Transverse colon (tissue), 4 donors: ENCODE data around the gene IP6K1. TPM values are rescaled to one million over a fixed set of nuclear protein-coding genes. Genes with fewer than 3 reads are reported as not detected.
"Not testable (repeated sequence)": the region's sequence is repeated elsewhere in the genome, so short reads cannot be mapped to it uniquely, and the experiment has no call there.

Experiments
- DNase-seq: peaks from one replicate; pipeline ENCODE4 v3.0.0-alpha.2; 2019
- H3K27ac ChIP-seq, 4 donors: fragments of 200-600 bp; sonication (generic); 2 replicates each; pipeline ENCODE4 v1.5.1; 2016 to 2018; ENCODE audit warnings: inconsistent platforms in 4 of 4
- H3K27me3 ChIP-seq: fragments of 200-600 bp; sonication (generic); 2 replicates; pipeline ENCODE4 v1.5.1; 2017; ENCODE audit warnings: inconsistent platforms
- H3K36me3 ChIP-seq, 4 donors: fragments of 200-600 bp; sonication (generic); 2 replicates each; pipeline ENCODE4 v1.5.1; 2017 to 2019; ENCODE audit warnings: inconsistent platforms in 4 of 4
- H3K4me1 ChIP-seq, 4 donors: fragments of 200-600 bp; sonication (generic); 2 replicates each; pipeline ENCODE4 v1.5.1; 2017 to 2020; ENCODE audit warnings: inconsistent platforms in 4 of 4
- H3K4me3 ChIP-seq, 4 donors: fragments of 200-600 bp; sonication (generic); 1 replicate in 1 of 4; 2 replicates in 3 of 4; pipeline versions ENCODE4 v1.5.1 to v1.6.1; 2017 to 2019; ENCODE audit warnings: inconsistent platforms in 4 of 4
- H3K9me3 ChIP-seq, 2 donors: fragments of 200-600 bp; sonication (generic); 2 replicates each; pipeline ENCODE4 v1.5.1; 2017 to 2019; ENCODE audit warnings: inconsistent platforms in 2 of 2
- EP300 ChIP-seq: sonication (generic); formaldehyde crosslinking; IDR thresholded peaks from one replicate; pipeline ENCODE4 v1.6.1; 2017; ENCODE audit warnings: antibody characterized with exemption, low read depth
- POLR2A ChIP-seq: fragments of 450-650 bp; IDR thresholded peaks from one replicate; pipeline ENCODE4 v1.6.1; 2016; ENCODE audit warnings: antibody characterized with exemption, mild to moderate bottlenecking, moderate library complexity
- POLR2AphosphoS5 ChIP-seq, 3 donors: sonication (generic); formaldehyde crosslinking; IDR thresholded peaks; one replicate each; pipeline ENCODE4 v1.6.1; 2016; ENCODE audit warnings: antibody characterized with exemption in 3 of 3
- WGBS, 2 donors: methylation state at CpG; one replicate each; pipeline ENCODE4 v1.1.5; 2018; ENCODE audit warnings: low coverage in 1 of 2; 5-methylcytosine and 5-hydroxymethylcytosine counted together
- in situ Hi-C, 4 donors: fragments of 200-750 bp; cut with MboI; loops; one replicate each; pipeline versions ENCODE4 v1.15.0 to v1.15.1; 2017; ENCODE audit warnings: low sequenced_read_pairs in 3 of 4, low pct_ligation_motif_present in 1 of 4, low pct_unique_long_range_greater_than_20kb in 1 of 4
- intact Hi-C: fragments of 100-400 bp; cut with DNase I; formaldehyde crosslinking; loops from one replicate; pipeline ENCODE4 v1.15.1; 2023; ENCODE audit warnings: low total_unique reads
- total RNA-seq, 4 donors: library from RNA; depleted of rRNA; stranded (reverse); fragments of >200 nt; gene quantifications; one replicate each; pipeline ENCODE4 v1.1.0, GENCODE V29; 2016
- TF ChIP-seq, protein P1 (sequence below), 5 experiments: fragments of 200-600 bp in 3 of 5; fragments of 450-650 bp in 2 of 5; sonication (generic) in 3 of 5; IDR thresholded peaks; 1 replicate in 2 of 5; 2 replicates in 3 of 5; pipeline ENCODE4 v1.5.1; 2016 to 2017; ENCODE audit warnings: antibody characterized with exemption in 5 of 5, inconsistent platforms in 3 of 5, mild to moderate bottlenecking in 2 of 5, moderate library complexity in 1 of 5

Gene IP6K1
- total RNA-seq, 4 donors from 2014 or later: 20.5 to 40.7 (median 39.7) TPM

DNA sequence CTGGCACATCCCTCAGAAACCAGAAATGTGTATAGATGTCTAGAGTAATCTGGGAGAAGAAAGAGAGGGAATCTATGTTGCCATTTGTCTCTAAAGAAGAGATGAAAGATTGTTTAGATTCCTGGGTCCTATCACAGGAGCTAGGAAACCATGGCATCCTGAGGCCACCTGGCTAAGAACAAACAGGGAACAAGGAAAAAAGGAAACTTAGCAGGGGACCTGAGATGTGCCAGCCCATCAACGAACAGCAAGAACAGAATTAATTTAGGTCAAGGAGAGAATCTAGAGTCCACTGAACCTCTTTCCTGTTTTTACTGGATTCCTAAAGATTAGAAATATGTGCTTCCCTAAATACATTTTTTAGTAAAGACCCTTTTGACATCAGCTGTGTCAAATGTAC lies 30.3 kb downstream of the IP6K1 start:
- Histone ChIP-seq H3K4me1 (peaks cover 0 to 14% (median 4%) of the 10 kb centered on the region in 4 donors), H3K36me3 (no peaks in the 10 kb centered on the region), H3K9me3 (no peaks in the 10 kb centered on the region), H3K4me3 (no peak overlapping the region), H3K27me3 (no peaks in the 10 kb centered on the region), H3K27ac (no peak overlapping the region)
- intact Hi-C loops (no loop called here), in situ Hi-C loops (no loop called here)
- WGBS, 2 donors: 74 to 83% methylated on average over 1 of the region's 1 CpG
- no peak for DNase-seq
- TF ChIP-seq POLR2A (no peak), EP300 (no peak), POLR2AphosphoS5 (IDR thresholded peaks at IDR 0.05) (no peak)
- TF ChIP-seq, protein P1, sequence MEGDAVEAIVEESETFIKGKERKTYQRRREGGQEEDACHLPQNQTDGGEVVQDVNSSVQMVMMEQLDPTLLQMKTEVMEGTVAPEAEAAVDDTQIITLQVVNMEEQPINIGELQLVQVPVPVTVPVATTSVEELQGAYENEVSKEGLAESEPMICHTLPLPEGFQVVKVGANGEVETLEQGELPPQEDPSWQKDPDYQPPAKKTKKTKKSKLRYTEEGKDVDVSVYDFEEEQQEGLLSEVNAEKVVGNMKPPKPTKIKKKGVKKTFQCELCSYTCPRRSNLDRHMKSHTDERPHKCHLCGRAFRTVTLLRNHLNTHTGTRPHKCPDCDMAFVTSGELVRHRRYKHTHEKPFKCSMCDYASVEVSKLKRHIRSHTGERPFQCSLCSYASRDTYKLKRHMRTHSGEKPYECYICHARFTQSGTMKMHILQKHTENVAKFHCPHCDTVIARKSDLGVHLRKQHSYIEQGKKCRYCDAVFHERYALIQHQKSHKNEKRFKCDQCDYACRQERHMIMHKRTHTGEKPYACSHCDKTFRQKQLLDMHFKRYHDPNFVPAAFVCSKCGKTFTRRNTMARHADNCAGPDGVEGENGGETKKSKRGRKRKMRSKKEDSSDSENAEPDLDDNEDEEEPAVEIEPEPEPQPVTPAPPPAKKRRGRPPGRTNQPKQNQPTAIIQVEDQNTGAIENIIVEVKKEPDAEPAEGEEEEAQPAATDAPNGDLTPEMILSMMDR (IDR thresholded peaks at IDR 0.05): no peak

DNA sequence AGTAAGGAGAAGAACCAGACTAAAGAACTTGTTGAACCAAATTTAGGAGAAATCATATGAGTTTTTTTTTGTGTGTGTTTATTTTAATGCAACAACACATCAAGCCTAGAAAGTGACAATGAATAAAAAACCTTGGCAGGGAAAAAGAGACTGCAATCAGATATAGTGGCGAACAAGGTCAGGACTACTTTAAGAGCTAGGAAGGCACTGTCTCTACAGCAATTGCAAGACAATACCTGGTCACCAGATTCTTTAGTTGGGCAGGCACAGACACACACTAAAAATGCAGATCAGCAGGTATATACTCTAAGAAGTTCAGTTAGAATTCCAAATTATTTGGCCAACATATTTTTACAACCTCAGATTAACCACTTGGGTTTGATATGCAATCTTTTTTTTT lies 31.8 kb downstream of the IP6K1 start:
- 92 to 100% methylated on average over 1 of the region's 1 CpG for WGBS, 2 donors
- H3K27ac ChIP-seq: no peak overlapping the region
- no peaks in the 10 kb centered on the region for H3K36me3 ChIP-seq
- H3K9me3 ChIP-seq: no peaks in the 10 kb centered on the region
- TF ChIP-seq, protein P1 (IDR thresholded peaks at IDR 0.05): no peak
- TF ChIP-seq POLR2AphosphoS5 (IDR thresholded peaks at IDR 0.05): no peak
- TF ChIP-seq POLR2A: no peak
- TF ChIP-seq EP300: no peak
- in situ Hi-C loops (no loop called here), intact Hi-C loops (no loop called here)
- no peak overlapping the region for H3K4me3 ChIP-seq
- H3K27me3 ChIP-seq: no peaks in the 10 kb centered on the region
- DNase-seq: no peak
- peaks cover 0 to 14% (median 4%) of the 10 kb centered on the region in 4 donors for H3K4me1 ChIP-seq

DNA sequence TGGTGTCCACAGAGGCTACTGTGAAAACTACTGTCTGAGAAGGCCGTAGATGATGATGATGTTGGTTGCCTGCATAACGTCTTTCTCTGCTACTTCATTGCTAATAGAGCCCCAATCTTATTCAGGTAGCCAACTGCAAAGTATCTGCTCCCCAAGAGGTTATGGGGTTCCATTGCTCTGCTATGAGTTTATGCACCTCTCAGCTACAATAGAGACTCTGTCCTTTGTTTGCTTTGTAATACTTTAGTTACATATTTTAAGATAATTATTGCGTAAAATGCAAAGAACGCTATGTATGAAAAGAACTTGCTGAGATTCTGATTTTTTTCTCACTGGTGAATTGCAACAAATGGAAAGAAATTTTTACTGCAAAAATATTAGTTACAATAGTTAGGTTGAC lies 34.8 kb downstream of the IP6K1 start:
- in situ Hi-C loops: no loop called here
- no peak overlapping the region for H3K27ac ChIP-seq
- DNase-seq: no peak
- peaks cover 0 to 9% (median 0%) of the 10 kb centered on the region in 4 donors for H3K36me3 ChIP-seq
- 80 to 92% methylated on average over 3 to 4 of the region's 4 CpGs for WGBS, 2 donors
- peaks cover 0 to 14% (median 4%) of the 10 kb centered on the region in 4 donors for H3K4me1 ChIP-seq
- H3K9me3 ChIP-seq: no peaks in the 10 kb centered on the region
- H3K27me3 ChIP-seq: no peaks in the 10 kb centered on the region
- no peak for TF ChIP-seq POLR2AphosphoS5 (IDR thresholded peaks at IDR 0.05)
- TF ChIP-seq POLR2A: no peak
- TF ChIP-seq, protein P1 (IDR thresholded peaks at IDR 0.05): no peak
- TF ChIP-seq EP300: no peak
- no peak overlapping the region for H3K4me3 ChIP-seq
- intact Hi-C loops: no loop called here

DNA sequence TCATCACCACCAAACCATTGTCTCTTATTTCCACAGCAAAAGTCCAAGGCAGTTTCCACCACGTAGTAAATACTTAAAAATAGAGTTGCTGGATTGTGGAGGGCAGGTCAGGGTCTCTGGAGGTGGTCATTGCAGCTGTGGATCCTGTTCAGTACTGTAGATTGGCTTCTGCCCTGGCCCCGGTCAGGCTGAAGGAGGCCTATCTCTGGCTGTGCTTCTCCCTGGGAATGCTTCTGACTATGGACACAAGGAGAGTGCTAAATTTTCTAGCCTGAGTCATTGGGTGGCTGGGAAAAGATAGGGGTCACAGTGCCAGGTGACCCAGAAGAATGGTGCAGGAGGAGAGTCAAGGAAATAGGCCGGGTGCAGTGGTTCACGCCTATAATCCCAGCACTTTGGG lies 36.3 kb downstream of the IP6K1 start:
- Histone ChIP-seq H3K9me3 (no peaks in the 10 kb centered on the region), H3K27me3 (no peaks in the 10 kb centered on the region), H3K27ac (no peak overlapping the region), H3K4me3 (no peak overlapping the region), H3K4me1 (peaks cover 0 to 14% (median 4%) of the 10 kb centered on the region in 4 donors), H3K36me3 (peaks cover 0 to 9% (median 0%) of the 10 kb centered on the region in 4 donors)
- intact Hi-C loops: no loop called here
- in situ Hi-C loops: no loop called here
- no peak for TF ChIP-seq POLR2A
- TF ChIP-seq, protein P1 (IDR thresholded peaks at IDR 0.05): no peak
- TF ChIP-seq POLR2AphosphoS5 (IDR thresholded peaks at IDR 0.05): no peak
- TF ChIP-seq EP300: no peak
- WGBS, 2 donors: 87% methylated on average over 4 of the region's 4 CpGs; no CpG with 5 or more reads in 1 of the 2 donors
- no peak for DNase-seq

DNA sequence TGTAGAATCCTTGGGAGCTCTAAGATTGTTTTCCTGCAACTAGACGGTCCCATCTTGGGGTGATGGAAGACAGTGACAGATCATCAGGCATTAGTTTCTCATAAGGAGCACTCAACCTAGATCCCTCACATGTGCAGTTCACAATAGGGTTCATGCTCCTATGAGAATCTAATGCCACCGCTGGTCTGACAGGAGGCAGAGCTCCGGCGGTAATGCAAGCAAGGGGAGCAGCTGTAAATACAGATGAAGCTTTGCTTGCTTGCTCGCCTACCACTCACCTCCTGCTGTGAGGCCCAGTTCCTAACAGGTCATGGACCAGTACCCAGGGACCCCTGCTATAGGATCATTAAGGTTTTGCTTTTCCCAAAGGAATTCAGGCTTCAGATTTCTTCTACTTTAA lies 37.5 kb downstream of the IP6K1 start:
- H3K27ac ChIP-seq, H3K9me3 ChIP-seq, H3K36me3 ChIP-seq, H3K4me1 ChIP-seq, intact Hi-C loops, DNase-seq, H3K4me3 ChIP-seq, in situ Hi-C loops, H3K27me3 ChIP-seq: not testable (repeated sequence)
- 83 to 94% methylated on average over 1 to 5 of the region's 5 CpGs for WGBS, 2 donors
